Breast epithelium (tissue), 4 donors: ENCODE results near the gene CPED1. TPM values are rescaled to one million over a fixed set of nuclear protein-coding genes. Genes with fewer than 3 reads are reported as not detected.

Experiments used
- DNase-seq, 2 donors: peaks; one replicate each; pipeline ENCODE4 v3.0.0-alpha.2; 2019; ENCODE audit warnings: low spot score in 2 of 2
- H3K27ac ChIP-seq, 2 donors: fragments of 200-600 bp; sonication (generic) in 1 of 2; one replicate each; pipeline ENCODE4 v1.5.1; 2016 to 2019; ENCODE audit warnings: mild to moderate bottlenecking in 1 of 2
- H3K27me3 ChIP-seq, 2 donors: fragments of 200-600 bp; sonication (generic) in 1 of 2; one replicate each; pipeline versions ENCODE4 v1.5.1 to v1.6.0; 2017 to 2019; ENCODE audit warnings: control low read depth in 1 of 2, mild to moderate bottlenecking in 1 of 2
- H3K36me3 ChIP-seq: fragments of 200-600 bp; one replicate; pipeline ENCODE4 v1.5.1; 2019
- H3K4me1 ChIP-seq, 2 donors: fragments of 200-600 bp; sonication (generic); one replicate each; pipeline ENCODE4 v1.5.1; 2016 to 2019; ENCODE audit warnings: control low read depth in 1 of 2
- H3K4me3 ChIP-seq, 3 donors: fragments of 200-600 bp; sonication (generic); 1 replicate in 2 of 3; 2 replicates in 1 of 3; pipeline ENCODE4 v1.5.1; 2016 to 2019; ENCODE audit warnings: mild to moderate bottlenecking in 3 of 3, moderate library complexity in 2 of 3
- H3K9me3 ChIP-seq, 2 donors: fragments of 200-600 bp; sonication (generic) in 1 of 2; one replicate each; pipeline ENCODE4 v1.5.1; 2016 to 2019; ENCODE audit warnings: control low read depth in 1 of 2
- CTCF ChIP-seq, 3 donors: fragments of 450-650 bp; IDR thresholded peaks; one replicate each; pipeline ENCODE4 v1.5.1; 2016 to 2017; ENCODE audit warnings: antibody characterized with exemption in 3 of 3, mild to moderate bottlenecking in 3 of 3, moderate library complexity in 3 of 3
- POLR2A ChIP-seq: fragments of 450-650 bp; IDR thresholded peaks from one replicate; pipeline ENCODE4 v1.6.1; 2016; ENCODE audit warnings: antibody characterized with exemption, mild to moderate bottlenecking, moderate library complexity
- POLR2AphosphoS5 ChIP-seq, 3 donors: sonication (generic); formaldehyde crosslinking; IDR thresholded peaks; one replicate each; pipeline ENCODE4 v1.6.1; 2017; ENCODE audit warnings: antibody characterized with exemption in 3 of 3
- intact Hi-C: fragments of 100-400 bp; cut with DNase I; formaldehyde crosslinking; loops from one replicate; pipeline ENCODE4 v1.15.1; 2023; ENCODE audit warnings: low total_unique reads
- total RNA-seq, 3 donors: library from RNA; depleted of rRNA; stranded (reverse); fragments of >200 nt; gene quantifications; one replicate each; pipeline ENCODE4 v1.1.0, GENCODE V29; 2016

CPED1 gene
- total RNA-seq, 3 donors from 2014 or later: 14.3 to 29.3 (median 15.4) TPM

DNA sequence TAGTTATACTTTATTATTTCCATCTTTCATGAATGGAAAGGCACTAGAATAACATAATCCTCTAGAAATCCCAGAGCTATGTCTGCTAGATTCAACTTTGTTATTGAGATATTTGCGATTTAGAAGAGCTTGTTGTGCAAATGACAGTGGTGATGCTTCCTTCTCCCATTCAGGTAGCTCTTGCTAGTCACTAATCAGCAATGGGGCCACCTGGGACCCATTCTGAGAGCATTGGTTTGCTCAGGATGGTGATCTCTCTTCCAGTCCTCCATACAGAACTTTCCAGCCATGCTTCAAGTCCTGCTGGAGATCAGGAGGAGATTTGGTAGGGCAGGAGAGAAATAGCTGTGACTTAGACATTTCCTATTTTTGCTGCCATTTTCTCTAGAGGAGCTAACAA is 274.5 kb downstream of the CPED1 start:
- Histone ChIP-seq H3K4me3 (no peak overlapping the region), H3K27ac (no peak overlapping the region), H3K27me3 (no peaks in the 10 kb centered on the region), H3K4me1 (no peaks in the 10 kb centered on the region), H3K36me3 (no peaks in the 10 kb centered on the region), H3K9me3 (no peaks in the 10 kb centered on the region)
- no peak for TF ChIP-seq POLR2A
- no peak for TF ChIP-seq CTCF (IDR thresholded peaks at IDR 0.05)
- no peak for TF ChIP-seq POLR2AphosphoS5 (IDR thresholded peaks at IDR 0.05)
- DNase-seq: no peak
- intact Hi-C loops: no loop called here

- Histone ChIP-seq H3K4me1 (no peaks in the 10 kb centered on the region), H3K27me3 (no peaks in the 10 kb centered on the region), H3K27ac (no peak overlapping the region), H3K4me3 (no peak overlapping the region), H3K9me3 (no peaks in the 10 kb centered on the region), H3K36me3 (no peaks in the 10 kb centered on the region)
- TF ChIP-seq POLR2AphosphoS5 (IDR thresholded peaks at IDR 0.05): no peak
- no peak for TF ChIP-seq CTCF (IDR thresholded peaks at IDR 0.05)
- no peak for TF ChIP-seq POLR2A
- intact Hi-C loops: no loop called here
- DNase-seq: no peak
These were observed 277.9 kb downstream of the CPED1 start for GRCh38 chr7:121266307-121266894.

DNA sequence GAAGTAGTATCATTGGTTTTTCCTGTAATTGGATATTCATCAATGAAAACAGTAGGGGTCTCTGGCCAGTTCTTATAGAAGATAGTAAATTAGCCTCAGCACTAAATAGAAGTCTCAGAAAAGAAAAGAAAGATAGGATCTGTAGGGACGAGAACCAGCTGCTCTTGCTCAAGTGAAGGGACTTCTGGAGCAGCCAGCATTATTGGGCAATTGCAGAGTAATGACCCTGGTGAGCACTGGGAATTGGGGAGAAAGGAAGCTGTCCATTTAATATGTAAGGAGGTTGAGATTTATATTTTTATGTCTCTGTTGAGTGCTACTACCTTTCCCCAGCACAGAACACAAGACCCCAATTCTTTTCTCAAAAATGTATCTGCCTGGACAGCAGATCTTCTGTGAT is 279.1 kb downstream of the CPED1 start:
- no peak for TF ChIP-seq POLR2AphosphoS5 (IDR thresholded peaks at IDR 0.05)
- no peak for TF ChIP-seq POLR2A
- no peak for TF ChIP-seq CTCF (IDR thresholded peaks at IDR 0.05)
- H3K9me3 ChIP-seq: no peaks in the 10 kb centered on the region
- H3K4me3 ChIP-seq: no peak overlapping the region

DNA sequence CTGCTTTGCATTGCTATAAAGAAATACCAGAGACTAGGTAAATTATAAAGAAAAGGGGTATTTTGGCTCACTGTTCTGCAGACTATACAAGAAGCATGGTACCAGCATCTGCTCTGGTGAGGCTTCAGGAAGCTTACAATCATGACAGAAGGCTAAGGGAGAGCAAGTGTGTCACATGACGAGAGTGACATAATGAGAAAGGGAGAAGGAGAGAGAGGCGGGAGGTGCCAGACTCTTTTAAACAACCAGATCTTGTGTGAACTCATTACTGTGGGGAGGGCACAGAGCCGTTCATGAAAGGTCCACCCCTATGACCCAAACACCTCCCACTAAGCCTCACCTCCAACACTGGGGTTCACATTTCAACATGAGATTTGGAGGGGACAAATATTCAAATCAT is 281.3 kb downstream of the CPED1 start:
- intact Hi-C loops: no loop called here
- no peak overlapping the region for H3K27ac ChIP-seq
- H3K9me3 ChIP-seq: no peaks in the 10 kb centered on the region
- no peak for DNase-seq
- H3K36me3 ChIP-seq: no peaks in the 10 kb centered on the region
- H3K4me3 ChIP-seq: no peak overlapping the region
- TF ChIP-seq CTCF (IDR thresholded peaks at IDR 0.05): no peak
- no peak for TF ChIP-seq POLR2AphosphoS5 (IDR thresholded peaks at IDR 0.05)
- TF ChIP-seq POLR2A: no peak
- no peaks in the 10 kb centered on the region for H3K27me3 ChIP-seq
- H3K4me1 ChIP-seq: no peaks in the 10 kb centered on the region

More for the DNA sequence above, 279.1 kb downstream of the CPED1 start:
- no peaks in the 10 kb centered on the region for H3K27me3 ChIP-seq
- no peaks in the 10 kb centered on the region for H3K4me1 ChIP-seq
- H3K27ac ChIP-seq: no peak overlapping the region
- intact Hi-C loops: no loop called here
- DNase-seq: no peak
- H3K36me3 ChIP-seq: no peaks in the 10 kb centered on the region

DNA sequence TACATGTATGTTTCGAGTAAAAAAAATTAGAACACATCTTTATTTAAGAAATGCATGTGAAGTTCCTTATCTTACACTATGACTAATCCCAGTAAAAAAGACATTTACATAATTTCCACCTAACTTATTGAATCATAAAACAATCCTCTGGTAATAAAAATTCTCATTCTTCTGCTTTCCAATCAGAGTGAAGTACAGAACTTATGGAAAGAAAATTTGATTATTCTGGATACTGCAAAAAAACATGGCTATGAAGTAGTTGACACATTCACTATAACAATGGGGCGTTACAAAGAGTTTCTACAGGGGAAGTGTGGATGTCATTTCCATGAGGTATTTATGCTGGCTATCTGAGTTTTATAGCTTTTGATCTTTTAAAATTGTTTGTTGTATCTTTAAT is 282.6 kb downstream of the CPED1 start:
- Histone ChIP-seq H3K36me3 (no peaks in the 10 kb centered on the region), H3K27ac (no peak overlapping the region), H3K27me3 (no peaks in the 10 kb centered on the region), H3K4me3 (no peak overlapping the region), H3K9me3 (no peaks in the 10 kb centered on the region), H3K4me1 (no peaks in the 10 kb centered on the region)
- DNase-seq: no peak
- TF ChIP-seq POLR2AphosphoS5 (IDR thresholded peaks at IDR 0.05): no peak
- no peak for TF ChIP-seq CTCF (IDR thresholded peaks at IDR 0.05)
- no peak for TF ChIP-seq POLR2A
- intact Hi-C loops: no loop called here
